Measurements from ENCODE around the gene WT1.
"Not testable (repeated sequence)": the region's sequence is repeated elsewhere in the genome, so short reads cannot be mapped to it uniquely, and the experiment has no call there.

WT1 gene

DNA sequence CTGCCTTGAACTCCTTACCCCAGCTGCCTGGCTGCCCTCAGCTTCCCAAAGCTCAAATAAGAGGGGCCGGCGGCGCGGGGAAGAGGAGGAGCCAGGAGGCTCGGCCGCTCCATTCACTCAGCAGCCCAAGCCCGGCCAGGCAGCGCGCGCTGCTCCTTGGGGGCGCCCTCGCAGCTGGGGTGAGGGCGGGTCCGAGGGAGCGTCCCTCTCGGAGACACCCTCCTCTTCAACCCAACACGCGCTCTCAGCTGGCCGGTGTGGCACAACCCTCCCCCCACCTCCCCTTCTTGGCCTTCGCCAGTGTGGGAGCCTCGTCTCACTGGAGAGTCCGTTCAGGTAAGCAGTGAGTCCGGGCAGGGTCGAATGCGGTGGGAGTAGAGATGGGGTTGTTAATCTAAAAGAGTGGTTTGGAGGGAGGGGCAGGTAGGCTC lies at the start of gene WT1:
Gene WT1 (minus strand): TSS at position 29 of the 431 bp plus-strand sequence.
- no peak for DNase-seq (ENCODE audit: low read depth in 2 of 2)

DNA sequence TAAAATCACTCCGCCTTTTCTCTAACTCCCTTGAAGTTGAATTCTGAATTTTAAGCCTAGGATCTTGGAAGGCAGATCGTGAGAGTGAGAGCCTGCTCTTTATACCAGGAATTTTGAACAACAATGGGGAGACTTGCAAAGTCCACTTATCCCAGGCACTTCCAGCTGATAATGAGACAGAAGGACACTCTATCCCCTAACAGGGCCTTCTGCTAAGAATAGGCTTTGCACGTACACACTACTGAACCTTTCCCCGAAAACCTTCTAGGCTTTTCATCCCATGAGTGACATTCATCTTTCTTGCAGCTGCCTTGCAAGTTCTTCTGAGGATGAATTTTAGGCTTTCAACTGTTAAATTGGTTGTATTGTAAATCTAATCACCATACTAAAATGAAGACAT lies 44.0 kb upstream of the WT1 start:
- DNase-seq (ENCODE audit: low read depth in 2 of 2) = no peak

DNA sequence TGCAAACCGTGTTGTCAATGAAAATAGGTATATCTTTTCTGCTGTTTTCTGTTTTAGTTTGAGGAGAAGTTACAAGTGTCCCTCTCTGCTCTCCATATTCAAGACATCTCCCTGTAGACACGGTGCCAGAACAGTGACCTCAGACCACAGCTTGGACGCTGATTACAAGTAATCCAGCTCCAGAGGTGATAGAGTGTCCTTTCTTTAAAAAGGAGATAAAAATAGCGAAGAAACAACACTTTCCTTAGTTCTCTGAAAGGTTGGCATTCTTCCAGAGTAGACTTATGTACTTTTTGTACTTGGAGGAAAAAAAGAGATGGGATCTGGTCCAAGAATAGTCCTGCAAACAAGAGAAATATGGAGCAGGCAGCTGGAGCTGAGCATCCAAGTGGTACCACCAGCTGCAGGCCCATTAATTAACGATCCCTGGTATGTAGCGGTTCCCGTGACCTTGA lies 43.0 kb upstream of the WT1 start:
- DNase-seq (ENCODE audit: low read depth in 2 of 2) = no peak

DNA sequence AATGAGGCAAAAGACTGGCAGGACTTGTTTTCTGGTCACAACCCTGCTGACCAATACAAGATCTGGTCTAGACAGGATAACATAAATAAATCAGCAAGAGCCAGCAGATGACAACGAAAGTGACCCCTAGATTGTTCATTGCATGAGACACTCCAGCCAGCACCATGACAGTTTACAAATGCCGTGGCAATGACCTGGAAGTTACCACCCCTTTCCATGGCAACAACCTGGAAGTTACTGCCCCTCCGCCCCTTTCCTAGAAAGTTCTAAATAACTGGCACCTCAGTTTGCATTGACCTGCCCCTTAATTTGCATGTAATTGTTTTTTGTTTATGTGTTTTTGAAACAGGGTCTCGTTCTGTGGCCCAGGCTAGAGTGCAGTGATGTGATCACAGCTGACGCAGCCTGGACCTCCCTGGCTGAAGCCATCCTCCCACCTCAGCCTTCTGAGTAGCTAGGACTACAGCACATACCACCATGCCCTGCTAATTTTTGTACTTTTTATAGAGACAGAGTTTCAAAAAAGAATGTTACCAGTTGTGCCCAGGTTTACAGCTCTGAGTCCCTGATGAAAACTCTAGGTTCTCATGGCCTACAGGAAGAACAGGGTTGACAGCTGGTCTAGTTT lies 38.1 kb upstream of the WT1 start:
- no peak for DNase-seq (ENCODE audit: low read depth in 2 of 2)

DNA sequence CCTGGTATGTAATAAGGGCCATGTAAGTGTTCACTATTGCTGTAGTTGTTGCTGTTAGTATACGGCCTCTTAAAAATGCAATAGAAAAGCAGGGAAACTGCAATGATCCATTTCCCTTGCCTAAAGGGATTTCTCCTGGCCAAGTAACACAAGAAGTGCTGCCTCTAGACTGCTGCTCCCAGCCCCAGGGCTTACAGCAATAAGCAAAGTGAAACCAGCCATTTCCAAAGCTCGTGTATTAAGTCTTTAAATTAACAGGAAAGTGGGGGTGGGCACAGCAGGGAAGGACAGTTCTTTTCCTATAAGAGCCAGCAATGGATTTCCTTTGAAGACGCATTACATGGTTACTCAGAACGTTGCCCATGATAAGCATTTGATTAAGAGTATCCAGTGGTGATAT lies 36.9 kb upstream of the WT1 start:
- DNase-seq (ENCODE audit: low read depth in 2 of 2) = no peak

DNA sequence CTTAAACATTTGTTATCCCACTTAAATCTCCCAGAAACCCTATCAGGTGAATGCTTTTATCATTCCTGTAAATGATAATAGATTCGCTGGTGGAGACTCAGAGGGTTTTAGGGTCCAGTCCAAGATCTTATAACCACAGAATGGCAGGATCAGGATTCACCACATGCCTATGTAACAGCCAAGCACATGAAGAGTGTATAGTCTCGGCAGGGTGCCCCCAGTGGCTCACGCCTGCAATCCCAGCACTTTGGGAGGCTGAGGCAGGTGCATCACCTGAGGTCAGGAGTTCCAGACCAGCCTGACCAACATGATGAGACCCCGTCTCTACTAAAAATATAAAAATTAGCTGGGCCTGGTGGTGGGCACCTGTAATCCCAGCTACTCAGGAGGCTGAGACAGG lies 36.2 kb upstream of the WT1 start:
- DNase-seq (ENCODE audit: low read depth in 2 of 2) = not testable (repeated sequence)

DNA sequence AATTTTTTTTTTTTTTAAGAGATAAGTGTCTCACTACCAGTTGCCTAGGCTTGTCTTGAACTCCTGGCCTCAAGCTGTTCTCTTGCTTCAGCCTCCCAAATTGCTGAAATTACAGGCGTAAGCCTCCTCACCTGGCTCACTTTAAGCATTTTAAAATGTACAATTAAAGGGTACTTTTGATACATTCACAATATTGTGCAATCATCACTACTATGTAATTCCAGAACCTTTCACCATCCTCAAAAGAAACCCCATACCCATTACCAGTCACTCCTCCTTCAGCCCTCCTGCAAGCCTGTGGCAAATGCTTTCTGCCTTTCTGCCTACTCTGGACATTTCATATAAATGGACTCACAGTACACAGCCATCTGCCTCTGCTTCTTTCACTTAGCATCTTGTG lies 34.5 kb upstream of the WT1 start:
- no peak for DNase-seq (ENCODE audit: low read depth in 2 of 2)

DNA sequence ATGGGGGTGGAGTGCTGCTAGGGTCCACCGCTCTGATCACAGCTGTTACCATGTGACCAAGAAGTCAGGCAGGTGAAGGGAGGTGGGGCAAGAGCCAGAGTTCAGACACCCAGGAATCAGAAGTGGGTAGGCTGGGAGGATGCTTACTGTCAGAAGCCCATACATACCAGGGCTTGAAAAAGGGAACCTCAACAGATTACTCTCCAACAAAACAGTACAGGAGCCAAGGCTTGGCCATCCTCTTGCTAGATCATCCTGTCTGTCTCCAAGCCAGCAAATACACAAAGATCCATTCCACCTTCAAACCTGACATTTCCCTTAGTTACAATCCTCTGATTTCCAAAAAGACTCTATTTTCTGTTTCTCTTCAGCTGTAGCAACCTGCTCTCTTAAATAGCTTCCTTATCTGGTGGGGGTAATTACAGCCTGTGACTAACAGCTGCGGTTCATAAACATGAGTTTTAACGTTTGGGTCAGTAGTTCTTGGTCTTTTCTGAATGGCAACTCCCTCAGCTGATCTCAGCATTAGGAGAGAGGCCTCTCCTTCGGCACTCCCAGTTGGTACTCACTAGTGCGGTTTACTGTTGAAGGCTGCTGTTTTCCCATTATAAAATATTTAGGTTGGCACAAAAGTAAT lies 31.1 kb upstream of the WT1 start:
- DNase-seq (ENCODE audit: low read depth in 2 of 2) = no peak

DNA sequence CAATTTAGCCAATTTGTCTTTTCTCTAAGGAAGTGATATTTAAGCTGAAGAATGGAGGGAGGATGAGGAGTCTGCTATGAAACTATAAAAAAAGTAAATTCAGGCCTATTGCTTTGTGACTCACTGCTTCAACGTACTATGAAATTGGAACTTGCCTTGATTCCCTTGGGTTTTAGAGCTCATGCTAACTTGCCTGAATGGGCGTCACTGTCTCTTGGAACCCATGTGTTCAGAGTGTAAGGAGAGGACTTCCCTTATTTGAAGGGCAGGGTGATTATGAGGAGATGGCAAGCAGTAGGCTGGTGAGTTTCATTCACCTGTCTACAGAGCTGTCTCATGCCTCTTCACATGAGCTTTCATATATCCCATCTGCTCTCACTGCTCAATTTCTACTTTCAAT lies 28.7 kb upstream of the WT1 start:
- no peak for DNase-seq (ENCODE audit: low read depth in 2 of 2)

DNA sequence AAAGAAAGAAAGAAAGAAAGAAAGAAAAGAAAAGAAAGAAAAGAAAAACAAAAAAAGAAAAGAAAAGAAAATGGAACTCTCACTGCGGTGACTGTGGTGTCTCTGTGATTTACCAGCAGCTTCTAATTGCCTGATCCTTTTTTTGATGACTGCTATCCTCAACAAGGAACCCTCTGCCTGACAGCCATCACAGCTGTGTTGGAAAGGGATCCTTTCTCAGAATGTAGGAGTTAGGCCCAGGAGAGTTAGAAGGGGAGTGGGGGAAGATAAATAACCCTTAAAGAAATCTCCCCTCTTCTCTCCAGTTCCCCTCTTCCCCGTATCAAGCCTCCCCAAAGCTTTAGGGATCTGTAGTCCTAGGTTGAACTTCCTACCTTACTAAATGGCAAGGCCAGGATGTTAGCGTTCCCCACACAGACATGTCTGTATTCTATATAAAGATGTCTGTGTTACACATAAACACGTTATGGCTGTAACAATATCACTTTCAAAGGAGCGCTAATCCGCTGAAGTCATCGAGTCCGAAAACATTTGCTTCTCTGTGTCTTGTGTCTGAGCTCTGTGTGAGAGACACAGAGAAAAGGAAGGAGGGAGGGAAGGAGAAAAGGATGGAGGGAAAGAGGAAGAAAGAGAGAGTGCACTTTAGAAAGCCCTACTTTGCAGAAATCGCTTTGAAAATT lies 26.8 kb upstream of the WT1 start:
- no peak for DNase-seq (ENCODE audit: low read depth in 2 of 2)

DNA sequence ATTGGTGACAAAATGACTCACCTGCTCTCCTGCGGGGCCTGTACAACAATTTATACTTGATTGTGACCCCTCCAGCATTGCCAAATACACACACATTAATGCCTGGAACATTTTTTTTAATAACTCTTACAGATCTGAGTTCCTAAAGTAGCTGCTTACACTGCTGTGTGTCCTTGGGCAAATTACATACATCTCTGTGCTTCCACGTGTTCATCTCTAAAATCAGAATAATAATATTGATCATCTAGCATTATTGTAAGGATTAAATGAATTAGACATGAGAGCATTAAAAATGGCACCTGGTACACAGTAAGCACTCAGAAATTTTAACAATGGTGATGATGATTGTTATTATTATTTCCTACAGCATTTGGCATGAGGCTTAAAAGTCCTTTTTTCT lies 21.5 kb upstream of the WT1 start:
- DNase-seq (ENCODE audit: low read depth in 2 of 2) = no peak

DNA sequence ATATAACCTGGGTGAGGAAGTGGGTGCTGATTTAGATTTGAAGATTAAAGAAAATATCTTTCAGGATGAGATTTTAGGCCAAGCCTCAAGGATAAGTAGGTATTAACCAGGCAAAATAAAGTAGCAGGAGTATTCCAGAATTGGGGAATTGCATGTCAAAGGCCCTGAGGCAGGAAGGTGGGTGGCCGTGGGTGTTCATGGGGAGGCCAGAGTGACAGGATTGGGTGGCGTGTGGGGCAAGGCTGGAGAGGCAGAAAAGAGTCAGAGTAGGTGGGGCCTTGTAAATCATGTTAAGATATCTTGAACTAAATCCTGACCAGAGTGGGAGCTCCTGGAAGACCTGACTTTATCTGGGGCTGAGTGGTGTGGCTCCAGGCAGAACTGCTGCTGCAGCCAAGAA lies 19.7 kb upstream of the WT1 start:
- no peak for DNase-seq (ENCODE audit: low read depth in 2 of 2)

DNA sequence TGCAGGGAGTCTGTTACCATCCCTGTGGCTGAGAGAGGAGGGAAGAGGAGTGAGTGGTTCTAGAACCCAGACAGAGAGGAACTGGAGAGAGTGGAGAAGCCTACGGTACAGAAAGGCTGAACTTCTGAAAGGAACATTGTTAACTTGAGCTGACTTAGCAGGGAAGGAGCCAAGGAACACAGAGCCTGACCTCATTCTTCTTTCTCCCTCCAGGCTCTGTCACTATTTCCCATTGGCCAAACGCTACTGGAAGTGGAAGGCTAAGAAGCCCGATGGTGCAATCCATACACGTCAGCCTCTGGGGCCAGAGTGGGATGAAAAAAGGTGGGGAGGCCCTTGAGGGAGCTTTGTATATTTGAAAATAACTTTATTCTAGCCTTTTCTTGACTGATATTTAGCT lies 16.5 kb upstream of the WT1 start:
- no peak for DNase-seq (ENCODE audit: low read depth in 2 of 2)

DNA sequence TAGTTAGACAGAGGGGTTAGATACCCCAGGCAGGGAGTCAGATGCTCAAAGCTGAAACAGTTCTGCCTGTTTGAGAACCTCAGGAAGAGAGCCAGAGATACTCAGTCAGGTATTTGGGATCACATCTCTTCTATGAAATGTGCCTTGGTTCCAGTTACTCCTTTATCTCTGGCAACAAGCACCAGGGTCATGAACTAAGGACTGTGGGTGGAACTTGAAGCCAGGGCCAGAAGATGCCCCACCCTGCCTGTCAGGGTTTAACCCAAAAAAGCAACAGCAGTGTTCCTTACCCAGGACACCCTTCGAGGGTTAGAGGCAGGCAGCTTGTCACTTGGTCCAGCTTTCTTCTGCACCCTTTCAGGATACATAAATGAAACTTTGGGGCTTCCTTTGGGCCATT lies 15.0 kb upstream of the WT1 start:
- no peak for DNase-seq (ENCODE audit: low read depth in 2 of 2)

DNA sequence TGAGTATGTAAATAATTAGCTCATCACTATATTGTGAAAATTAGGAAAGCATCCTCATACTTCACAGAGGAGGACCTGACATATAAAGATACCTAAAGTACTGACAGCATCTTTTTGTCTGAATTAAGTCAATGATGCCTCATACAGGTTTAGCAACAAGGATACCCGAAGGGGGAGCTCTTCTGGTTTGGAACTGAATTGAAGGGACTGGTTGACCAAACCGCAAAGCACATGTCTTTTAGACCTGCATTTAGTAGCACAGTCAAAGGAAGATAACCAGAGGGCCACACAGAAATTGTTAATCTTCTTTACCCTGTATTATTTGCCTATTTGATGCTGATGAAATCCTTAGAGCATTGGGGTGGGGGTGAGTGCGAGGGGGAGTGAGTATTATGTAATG lies 12.9 kb upstream of the WT1 start:
- no peak for DNase-seq (ENCODE audit: low read depth in 2 of 2)

DNA sequence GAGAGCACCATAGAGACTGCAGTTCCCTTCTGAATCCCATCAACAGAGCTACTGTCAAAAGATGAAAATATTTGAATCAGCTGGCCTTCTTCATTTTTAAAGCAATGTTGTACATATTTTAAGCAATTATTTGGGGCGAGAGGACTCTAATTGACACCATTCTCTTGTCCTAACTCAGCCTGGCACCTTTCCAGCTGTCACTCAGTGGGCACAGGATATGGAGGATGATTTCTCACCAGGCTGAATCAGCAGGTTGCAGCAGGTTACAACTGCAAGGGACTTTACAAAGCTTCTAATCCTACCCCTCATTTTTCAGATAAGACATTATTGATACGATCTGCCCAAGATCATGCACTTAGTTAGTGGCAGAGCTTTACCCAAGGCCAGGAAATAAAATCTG lies 11.9 kb upstream of the WT1 start:
- DNase-seq (ENCODE audit: low read depth in 2 of 2) = no peak

DNA sequence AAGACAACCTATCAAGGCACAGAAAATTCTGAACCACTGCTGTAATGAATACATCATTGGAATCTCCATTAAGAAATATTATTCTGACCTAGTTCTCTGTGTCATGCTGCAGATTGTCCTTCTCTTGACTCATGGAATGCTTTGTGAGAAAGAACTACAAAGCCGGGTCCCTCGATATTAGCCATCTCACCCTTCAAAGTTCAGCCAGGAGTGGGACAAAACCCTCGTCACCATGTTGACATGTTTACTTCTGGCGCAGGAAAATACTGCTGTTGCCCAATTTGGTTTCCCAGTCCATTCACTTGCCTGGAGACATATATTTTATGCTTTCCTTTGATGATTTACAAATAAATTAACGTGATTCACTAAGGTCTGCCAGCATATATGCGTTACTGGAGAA lies 10.9 kb upstream of the WT1 start:
- no peak for DNase-seq (ENCODE audit: low read depth in 2 of 2)

DNA sequence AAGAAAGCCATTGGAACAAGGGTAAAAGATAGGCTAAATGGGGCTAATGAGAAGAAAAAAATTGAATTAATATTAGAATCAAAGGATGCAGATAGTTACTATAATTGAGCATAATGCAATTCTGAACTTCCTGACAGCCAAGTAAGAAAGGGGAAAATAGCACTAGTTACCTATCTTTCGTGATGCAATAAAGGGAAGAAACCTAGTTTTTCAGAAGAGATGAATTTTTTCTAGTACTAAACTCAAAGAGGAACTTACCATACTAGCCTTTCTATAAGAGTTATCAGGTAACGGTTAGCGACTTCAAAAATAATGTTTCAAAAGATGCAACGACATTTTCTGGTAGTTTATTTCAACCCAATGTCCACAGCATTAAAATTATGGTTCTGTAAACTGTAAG lies 8.8 kb upstream of the WT1 start:
- DNase-seq (ENCODE audit: low read depth in 2 of 2) = no peak

DNA sequence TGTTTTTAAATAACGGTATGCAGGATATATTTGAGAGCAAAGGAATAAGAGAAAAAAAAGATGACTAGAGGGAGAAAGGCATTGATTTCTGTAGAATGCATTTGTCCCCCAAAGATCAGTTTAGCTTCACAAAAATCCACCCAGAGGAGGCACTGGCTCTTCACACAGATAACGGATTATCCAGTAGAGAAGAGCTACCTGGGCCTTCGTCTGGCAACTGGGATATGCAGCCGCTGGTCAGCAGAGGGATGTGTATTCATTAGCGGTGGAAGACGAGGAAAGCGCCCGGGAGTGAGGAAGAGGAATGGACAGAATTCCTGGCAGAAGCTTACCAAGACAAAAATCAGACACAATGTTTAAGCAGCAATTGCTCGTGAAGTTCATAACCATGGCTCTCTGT lies 5.6 kb upstream of the WT1 start:
- no peak for DNase-seq (ENCODE audit: low read depth in 2 of 2)

DNA sequence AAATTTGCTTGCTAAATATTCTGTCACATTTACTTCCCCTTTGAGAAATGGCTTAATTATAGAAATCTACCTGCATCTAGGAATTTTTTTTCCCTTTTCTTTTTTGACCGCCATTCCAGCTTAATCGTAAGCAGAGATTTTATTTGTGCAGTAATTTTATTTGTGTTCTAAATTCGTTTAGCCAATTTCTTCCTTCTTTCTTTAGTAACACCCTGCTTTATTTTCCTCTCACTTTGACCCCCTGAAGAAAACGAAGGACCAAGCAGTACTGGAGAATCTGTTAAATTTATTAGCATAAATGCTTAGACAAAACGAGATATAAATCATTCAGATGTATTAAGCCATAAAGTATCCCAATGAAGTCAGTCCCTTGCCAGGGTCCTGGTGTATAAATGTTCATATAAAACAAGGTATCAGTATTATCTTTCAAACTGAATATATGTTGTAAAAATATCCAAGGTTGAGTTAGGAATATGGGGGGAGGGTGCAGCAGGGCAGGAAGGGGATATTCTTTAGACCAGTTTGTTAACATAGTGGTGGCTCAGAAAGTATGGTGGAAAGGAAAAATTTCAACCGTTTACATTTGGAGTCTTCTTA lies 5.1 kb upstream of the WT1 start:
- DNase-seq (ENCODE audit: low read depth in 2 of 2) = no peak

DNA sequence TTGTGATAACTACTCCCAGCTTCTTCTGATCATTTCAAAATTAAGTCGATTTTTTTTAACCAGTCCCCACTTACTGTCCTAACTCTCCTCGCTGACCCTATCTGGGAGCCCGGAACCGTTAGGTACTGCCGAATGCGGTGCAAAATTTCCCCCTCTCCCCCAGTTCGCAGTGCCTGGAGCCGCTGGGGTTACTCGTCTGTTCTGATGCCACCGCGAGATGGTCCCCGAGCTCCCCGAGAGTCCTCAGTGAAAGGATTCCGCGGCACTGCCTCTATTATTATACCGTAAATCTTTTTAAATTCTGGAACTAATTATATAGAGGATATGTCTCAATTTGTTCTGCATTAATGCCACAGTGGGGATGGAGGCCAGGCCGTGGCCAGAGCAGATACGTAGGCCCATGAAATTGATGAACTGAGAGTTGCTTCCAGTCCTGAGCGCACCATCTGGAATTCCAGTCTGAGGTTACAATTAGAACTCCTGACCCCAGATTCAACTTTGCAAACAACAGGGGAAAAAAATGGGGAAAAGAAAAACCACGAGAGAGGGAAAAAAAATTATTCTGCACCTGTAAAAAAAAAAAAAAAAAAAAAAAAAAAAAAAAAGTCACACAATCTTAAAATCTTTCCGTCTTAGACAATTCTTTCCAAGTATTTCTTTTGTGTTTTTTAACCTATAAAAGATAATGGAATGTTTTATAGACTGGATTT lies 4.3 kb upstream of the WT1 start:
- DNase-seq (ENCODE audit: low read depth in 2 of 2) = no peak

DNA sequence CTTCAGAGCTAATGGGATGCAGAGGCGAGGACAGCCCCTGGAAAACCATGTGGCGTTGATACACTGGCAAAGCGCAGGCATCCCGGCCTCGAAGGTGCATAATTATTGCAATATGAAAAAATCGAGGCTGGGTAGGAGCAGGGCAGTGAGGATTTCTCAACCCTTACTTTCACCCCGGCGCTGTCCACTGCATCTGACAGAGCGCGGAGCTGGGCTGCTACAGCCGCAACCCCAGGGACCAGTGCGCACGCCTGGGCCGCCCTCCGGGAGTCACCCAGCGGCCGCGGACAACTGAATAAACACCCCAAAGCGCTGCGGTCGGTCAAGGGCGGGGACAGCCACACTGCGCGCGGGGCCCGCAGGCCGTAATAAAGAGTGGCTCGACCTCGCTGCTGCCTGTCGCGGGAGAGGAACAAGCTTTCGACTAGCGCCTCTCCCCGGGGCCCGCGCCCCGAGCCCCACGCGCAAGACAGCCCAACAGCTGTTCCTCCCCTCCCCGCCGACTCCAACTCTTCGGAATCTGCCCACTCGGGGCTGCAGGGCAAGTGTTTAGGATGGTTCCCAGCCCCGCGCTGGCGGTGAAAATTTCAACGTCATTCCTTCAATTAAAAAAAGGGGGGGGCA lies 3.6 kb upstream of the WT1 start:
- no peak for DNase-seq (ENCODE audit: low read depth in 2 of 2)

Data from fibroblast of skin of left biceps (primary cell).